OCI-LY7 (cell line): ENCODE data around the gene LTK. TPM values are rescaled to one million over a fixed set of nuclear protein-coding genes. Genes with fewer than 3 reads are reported as not detected.

ENCODE experiments used
- BruUV-seq: library from RNA; stranded (reverse); fragments of 400-500 nt; replicated peaks from 2 replicates; lab custom pipeline; 2021; lab: Mats Ljungman, UMichigan
- CTCF ChIA-PET: fragments of 300-600 bp; sonication (Branson Sonifier 250); formaldehyde crosslinking; loops from one replicate; lab custom pipeline; 2022; ENCODE audit warnings: antibody characterized with exemption; ENCODE audit not compliant: unreplicated experiment; lab: Charles Lee
- POLR2A ChIA-PET: fragments of 300-600 bp; sonication (Branson Sonifier 250); formaldehyde crosslinking; loops from one replicate; lab custom pipeline; 2022; ENCODE audit warnings: antibody characterized with exemption; lab: Charles Lee
- DNase-seq: peaks from one replicate; pipeline ENCODE4 v3.0.0-alpha.2; 2015; ENCODE audit warnings: low spot score
- H2AFZ ChIP-seq: fragments of 200-600 bp; sonication (generic), shearing (Covaris generic); 2 replicates; pipeline ENCODE4 v1.6.1; 2014; ENCODE audit warnings: mild to moderate bottlenecking, antibody characterized with exemption, low read length, moderate library complexity
- H3K27ac ChIP-seq: fragments of 200-600 bp; sonication (generic); 2 replicates; pipeline ENCODE4 v1.5.1; 2014; ENCODE audit warnings: mixed run types, low read depth, mild to moderate bottlenecking, moderate library complexity, low read length, inconsistent platforms; ENCODE audit not compliant: poor library complexity, severe bottlenecking
- H3K36me3 ChIP-seq: fragments of 200-600 bp; sonication (generic); 2 replicates; pipeline ENCODE4 v1.6.1; 2014; ENCODE audit warnings: mild to moderate bottlenecking, antibody characterized with exemption, low read length, moderate library complexity, mixed read lengths; ENCODE audit not compliant: insufficient read depth
- H3K4me1 ChIP-seq: fragments of 200-600 bp; sonication (generic); 2 replicates; pipeline ENCODE4 v1.5.1; 2014; ENCODE audit warnings: mild to moderate bottlenecking, low read length; ENCODE audit not compliant: insufficient read depth, poor library complexity, severe bottlenecking
- H3K4me2 ChIP-seq: fragments of 200-600 bp; sonication (generic); 2 replicates; pipeline ENCODE4 v1.6.1; 2014; ENCODE audit warnings: mild to moderate bottlenecking, low read length
- H3K4me3 ChIP-seq: fragments of 200-600 bp; sonication (generic); 2 replicates; pipeline ENCODE4 v1.5.1; 2014; ENCODE audit warnings: mild to moderate bottlenecking, low read depth, low read length; ENCODE audit not compliant: poor library complexity, severe bottlenecking
- H3K79me2 ChIP-seq: fragments of 200-600 bp; sonication (generic); 2 replicates; pipeline ENCODE4 v1.6.1; 2016; ENCODE audit warnings: low read depth, mild to moderate bottlenecking, low read length, moderate library complexity, mixed read lengths; ENCODE audit not compliant: insufficient read depth
- H3K9me2 ChIP-seq: fragments of 200-600 bp; sonication (generic); 2 replicates; pipeline ENCODE4 v1.6.1; 2016; ENCODE audit warnings: mild to moderate bottlenecking, low read length, mixed read lengths; ENCODE audit not compliant: insufficient read depth
- H3K9me3 ChIP-seq: fragments of 200-600 bp; sonication (generic); 2 replicates; pipeline ENCODE4 v1.6.1; 2014; ENCODE audit warnings: mild to moderate bottlenecking, mixed run types, low read length, mixed read lengths
- H4K20me1 ChIP-seq: fragments of 200-600 bp; sonication (generic); 2 replicates; pipeline ENCODE4 v1.6.1; 2014; ENCODE audit warnings: mild to moderate bottlenecking, antibody characterized with exemption, low read length, moderate library complexity, mixed read lengths; ENCODE audit not compliant: insufficient read depth
- CTCF ChIP-seq: fragments of 200-600 bp; sonication (generic); conservative IDR thresholded peaks from 2 replicates; pipeline ENCODE4 v1.5.1; 2014; ENCODE audit warnings: mild to moderate bottlenecking, antibody characterized with exemption, low read length, moderate library complexity, mixed read lengths
- EZH2phosphoT487 ChIP-seq: fragments of 200-600 bp; sonication (generic); IDR thresholded peaks from 2 replicates; pipeline ENCODE4 v1.6.1; 2018; ENCODE audit warnings: low read depth, borderline replicate concordance, mild to moderate bottlenecking, mixed run types, antibody characterized with exemption, low read length, moderate library complexity, mixed read lengths
- intact Hi-C: fragments of 100-400 bp; cut with micrococcal nuclease; formaldehyde crosslinking; loops from one replicate; pipeline ENCODE4 v1.10.0; 2022; ENCODE audit not compliant: unreplicated experiment
- total RNA-seq, 2 experiments: library from RNA; depleted of rRNA in 1 of 2; stranded (reverse); fragments of >200 nt in 1 of 2; shearing (Covaris generic) in 1 of 2; gene quantifications; 2 replicates each; pipeline ENCODE4 v1.2.3, GENCODE V29; 2014 to 2022

Gene LTK
- total RNA-seq, 2 experiments from 2014 or later = 0.11 to 0.22 TPM

- peaks cover 77% of the 10 kb centered on the region for H3K36me3 ChIP-seq
- POLR2A ChIA-PET = interaction anchor here (0.6 to 0.8 kb wide), 4 partner anchors 11 to 270 kb away, joined by 3 to 5 read pairs (median 3); no protein-coding TSS in a partner anchor
- no peaks in the 10 kb centered on the region for H4K20me1 ChIP-seq
- CTCF ChIA-PET = no interaction called here
- peak; percentile 54 for DNase-seq
- no peaks in the 10 kb centered on the region for H3K79me2 ChIP-seq
- H3K9me3 ChIP-seq = no peaks in the 10 kb centered on the region
- H2AFZ ChIP-seq = no peak overlapping the region
- no peak overlapping the region for H3K27ac ChIP-seq
- no peak overlapping the region for H3K4me3 ChIP-seq
- intact Hi-C loops = loop anchor here (5.0 kb wide), 2 partner anchors 41 to 346 kb away; no protein-coding TSS in a partner anchor
- H3K9me2 ChIP-seq = no peaks in the 10 kb centered on the region
- no peaks in the 10 kb centered on the region for H3K4me1 ChIP-seq
- TF ChIP-seq EZH2phosphoT487 = no peak
- TF ChIP-seq CTCF = peak; percentile 99
- no TSS peak for BruUV-seq
- H3K4me2 ChIP-seq = no peak overlapping the region
Measured at GRCh38 chr15:41465822-41466421, 47.7 kb downstream of the LTK start.

GRCh38 chr15:41464889-41465580, 48.6 kb downstream of the LTK start:
- no peak for DNase-seq

More at GRCh38 chr15:41464889-41465580, 48.6 kb downstream of the LTK start:
- no TSS peak for BruUV-seq
- no peak overlapping the region for H3K27ac ChIP-seq
- H3K4me3 ChIP-seq = no peak overlapping the region
- no peak overlapping the region for H2AFZ ChIP-seq
- TF ChIP-seq CTCF (no peak), EZH2phosphoT487 (no peak)
- POLR2A ChIA-PET = interaction anchor here (0.7 to 0.8 kb wide), 3 partner anchors 17 to 271 kb away, joined by 3 to 5 read pairs (median 3); no protein-coding TSS in a partner anchor
- peaks cover 74% of the 10 kb centered on the region for H3K36me3 ChIP-seq
- no peak overlapping the region for H3K4me2 ChIP-seq
- no peaks in the 10 kb centered on the region for H3K79me2 ChIP-seq
- no peaks in the 10 kb centered on the region for H3K9me3 ChIP-seq
- CTCF ChIA-PET = no interaction called here
- intact Hi-C loops = loop anchor here (5.0 kb wide), 2 partner anchors 42 to 347 kb away; no protein-coding TSS in a partner anchor
- no peaks in the 10 kb centered on the region for H3K4me1 ChIP-seq
- H3K9me2 ChIP-seq = no peaks in the 10 kb centered on the region
- H4K20me1 ChIP-seq = no peaks in the 10 kb centered on the region
